Left ventricle myocardium inferior (tissue), 1 donor: ENCODE measurements around the gene STX16. TPM values are rescaled to one million over a fixed set of nuclear protein-coding genes. Genes with fewer than 3 reads are reported as not detected.
A peak's percentile ranks its signal among the peaks of the same experiment; 100 is the strongest.
"Not testable (repeated sequence)": the region's sequence is repeated elsewhere in the genome, so short reads cannot be mapped to it uniquely, and the experiment has no call there.

Source experiments
- DNase-seq: peaks from one replicate; pipeline ENCODE4 v3.0.0-alpha.2; 2020
- H3K27ac ChIP-seq: fragments of 200-600 bp; replicated peaks from 2 replicates; pipeline ENCODE4 v1.8.0; 2021
- H3K27me3 ChIP-seq: fragments of 200-600 bp; 2 replicates; pipeline ENCODE4 v1.8.0; 2021; ENCODE audit warnings: low read depth
- H3K36me3 ChIP-seq: fragments of 200-600 bp; 2 replicates; pipeline ENCODE4 v1.8.0; 2021
- H3K4me1 ChIP-seq: fragments of 200-600 bp; 2 replicates; pipeline ENCODE4 v1.8.0; 2021
- H3K4me3 ChIP-seq: fragments of 200-600 bp; 2 replicates; pipeline ENCODE4 v1.8.0; 2021; ENCODE audit warnings: mild to moderate bottlenecking, moderate library complexity
- H3K9me3 ChIP-seq: fragments of 200-600 bp; replicated peaks from 2 replicates; pipeline ENCODE4 v1.8.0; 2021
- intact Hi-C: fragments of 100-400 bp; cut with micrococcal nuclease; formaldehyde crosslinking; loops from one replicate; pipeline ENCODE4 v1.11.0; 2022
- total RNA-seq: library from RNA; stranded (reverse); fragmentation: NEBNext Ultra II Directional; extraction: Animal tissue kit (Norgen Biotek cat#: 25700); gene quantifications from one replicate; pipeline ENCODE4 v1.2.1, GENCODE V29; 2021
- TF ChIP-seq, protein P1 (sequence below): fragments of 200-600 bp; IDR thresholded peaks from 2 replicates; pipeline ENCODE4 v1.8.0; 2021; ENCODE audit warnings: antibody characterized with exemption, mild to moderate bottlenecking, borderline replicate concordance
- donor health status: DM: no; HTN: yes; CAD: no; lungs with severe emphysema.

The STX16 gene
- total RNA-seq, 1 donor from 2014 or later = 28.0 TPM

DNA sequence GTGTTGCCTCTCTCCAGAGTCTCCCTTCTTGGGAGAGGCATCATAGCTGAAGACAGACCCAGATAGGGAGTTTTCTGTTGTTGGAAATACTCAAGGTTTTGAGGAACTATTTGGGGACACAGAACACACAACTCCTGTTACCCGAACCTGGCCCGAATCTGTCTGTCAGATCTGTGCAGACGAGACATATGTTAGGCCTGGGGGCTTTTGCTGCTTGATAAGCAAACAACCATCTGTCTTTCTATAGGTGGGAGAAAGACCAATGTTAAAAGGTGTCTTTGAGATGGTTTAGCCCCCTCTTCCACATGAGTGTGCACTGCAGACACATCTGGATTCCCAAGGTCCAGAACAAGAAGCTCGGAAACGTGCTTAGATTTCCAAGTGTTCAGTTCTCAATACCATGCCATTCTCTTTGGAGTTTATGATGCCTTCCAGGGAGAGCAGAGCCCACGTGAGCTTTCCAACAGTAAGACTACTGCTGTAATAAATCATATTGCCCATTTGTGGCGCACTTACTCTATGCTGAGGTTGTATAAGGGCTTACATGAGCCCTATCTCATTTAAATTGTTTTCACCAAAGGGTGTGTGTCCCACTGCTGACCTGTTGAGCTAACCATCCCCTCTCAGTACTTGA lies 3.8 kb upstream of the STX16 start:
- no peaks in the 10 kb centered on the region for H3K36me3 ChIP-seq
- H3K4me3 ChIP-seq = no peak overlapping the region
- TF ChIP-seq, protein P1, sequence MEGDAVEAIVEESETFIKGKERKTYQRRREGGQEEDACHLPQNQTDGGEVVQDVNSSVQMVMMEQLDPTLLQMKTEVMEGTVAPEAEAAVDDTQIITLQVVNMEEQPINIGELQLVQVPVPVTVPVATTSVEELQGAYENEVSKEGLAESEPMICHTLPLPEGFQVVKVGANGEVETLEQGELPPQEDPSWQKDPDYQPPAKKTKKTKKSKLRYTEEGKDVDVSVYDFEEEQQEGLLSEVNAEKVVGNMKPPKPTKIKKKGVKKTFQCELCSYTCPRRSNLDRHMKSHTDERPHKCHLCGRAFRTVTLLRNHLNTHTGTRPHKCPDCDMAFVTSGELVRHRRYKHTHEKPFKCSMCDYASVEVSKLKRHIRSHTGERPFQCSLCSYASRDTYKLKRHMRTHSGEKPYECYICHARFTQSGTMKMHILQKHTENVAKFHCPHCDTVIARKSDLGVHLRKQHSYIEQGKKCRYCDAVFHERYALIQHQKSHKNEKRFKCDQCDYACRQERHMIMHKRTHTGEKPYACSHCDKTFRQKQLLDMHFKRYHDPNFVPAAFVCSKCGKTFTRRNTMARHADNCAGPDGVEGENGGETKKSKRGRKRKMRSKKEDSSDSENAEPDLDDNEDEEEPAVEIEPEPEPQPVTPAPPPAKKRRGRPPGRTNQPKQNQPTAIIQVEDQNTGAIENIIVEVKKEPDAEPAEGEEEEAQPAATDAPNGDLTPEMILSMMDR = no peak
- no peak overlapping the region for H3K27ac ChIP-seq
- no peak for DNase-seq
- H3K4me1 ChIP-seq = peaks cover 23% of the 10 kb centered on the region
- no peaks in the 10 kb centered on the region for H3K9me3 ChIP-seq
- intact Hi-C loops = no loop called here
- H3K27me3 ChIP-seq = peaks cover 4% of the 10 kb centered on the region

DNA sequence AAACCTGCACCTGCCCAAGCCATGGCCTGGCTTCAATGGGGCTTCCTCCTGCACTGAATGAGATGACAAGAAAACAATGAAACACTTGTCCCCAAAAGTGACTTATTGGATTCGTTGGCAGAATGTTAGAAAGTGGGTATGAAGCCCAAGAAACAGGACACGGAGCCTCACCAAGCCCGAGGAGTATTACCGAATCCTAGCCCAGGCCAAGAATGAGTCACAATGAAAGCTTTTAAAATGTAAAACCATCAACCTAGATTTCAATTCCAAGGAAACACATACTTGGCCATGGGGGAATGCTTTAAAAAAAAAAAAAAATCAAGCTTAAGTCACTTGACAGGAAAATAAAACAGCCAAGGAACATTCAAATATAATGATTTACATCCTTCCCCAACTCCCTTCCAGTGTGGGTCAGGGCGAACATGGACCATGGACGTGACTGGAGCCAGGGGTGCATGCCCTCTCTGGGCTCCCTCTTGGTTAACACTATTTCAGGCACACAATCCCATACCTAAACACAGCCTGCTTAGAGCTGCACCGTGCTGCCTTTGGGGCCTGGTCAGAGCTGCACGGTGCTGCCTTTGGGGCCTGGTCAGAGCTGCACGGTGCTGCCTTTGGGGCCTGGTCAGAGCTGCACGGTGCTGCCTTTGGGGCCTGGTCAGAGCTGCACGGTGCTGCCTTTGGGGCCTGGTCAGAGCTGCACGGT lies 3.1 kb upstream of the STX16 start:
- TF ChIP-seq, protein P1 = no peak
- Histone ChIP-seq H3K9me3 (no peaks in the 10 kb centered on the region), H3K27me3 (no peaks in the 10 kb centered on the region), H3K36me3 (no peaks in the 10 kb centered on the region), H3K4me3 (no peak overlapping the region), H3K27ac (no peak overlapping the region), H3K4me1 (peaks cover 29% of the 10 kb centered on the region)
- no peak for DNase-seq
- intact Hi-C loops = no loop called here

DNA sequence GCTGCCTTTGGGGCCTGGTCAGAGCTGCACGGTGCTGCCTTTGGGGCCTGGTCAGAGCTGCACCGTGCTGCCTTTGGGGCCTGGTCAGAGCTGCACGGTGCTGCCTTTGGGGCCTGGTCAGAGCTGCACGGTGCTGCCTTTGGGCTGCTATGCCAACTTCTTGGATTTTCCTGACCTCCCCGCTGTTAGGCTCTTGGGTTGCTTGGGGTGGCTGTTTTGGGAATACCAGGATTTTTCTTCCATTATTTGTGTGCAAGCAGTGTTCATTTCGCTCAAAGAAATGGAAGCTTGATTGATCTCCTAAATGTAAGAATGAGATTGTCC lies 2.6 kb upstream of the STX16 start:
- intact Hi-C loops, H3K27ac ChIP-seq, H3K27me3 ChIP-seq, DNase-seq, H3K36me3 ChIP-seq, H3K9me3 ChIP-seq, H3K4me3 ChIP-seq: not testable (repeated sequence)
- H3K4me1 ChIP-seq = peaks cover 35% of the 10 kb centered on the region

DNA sequence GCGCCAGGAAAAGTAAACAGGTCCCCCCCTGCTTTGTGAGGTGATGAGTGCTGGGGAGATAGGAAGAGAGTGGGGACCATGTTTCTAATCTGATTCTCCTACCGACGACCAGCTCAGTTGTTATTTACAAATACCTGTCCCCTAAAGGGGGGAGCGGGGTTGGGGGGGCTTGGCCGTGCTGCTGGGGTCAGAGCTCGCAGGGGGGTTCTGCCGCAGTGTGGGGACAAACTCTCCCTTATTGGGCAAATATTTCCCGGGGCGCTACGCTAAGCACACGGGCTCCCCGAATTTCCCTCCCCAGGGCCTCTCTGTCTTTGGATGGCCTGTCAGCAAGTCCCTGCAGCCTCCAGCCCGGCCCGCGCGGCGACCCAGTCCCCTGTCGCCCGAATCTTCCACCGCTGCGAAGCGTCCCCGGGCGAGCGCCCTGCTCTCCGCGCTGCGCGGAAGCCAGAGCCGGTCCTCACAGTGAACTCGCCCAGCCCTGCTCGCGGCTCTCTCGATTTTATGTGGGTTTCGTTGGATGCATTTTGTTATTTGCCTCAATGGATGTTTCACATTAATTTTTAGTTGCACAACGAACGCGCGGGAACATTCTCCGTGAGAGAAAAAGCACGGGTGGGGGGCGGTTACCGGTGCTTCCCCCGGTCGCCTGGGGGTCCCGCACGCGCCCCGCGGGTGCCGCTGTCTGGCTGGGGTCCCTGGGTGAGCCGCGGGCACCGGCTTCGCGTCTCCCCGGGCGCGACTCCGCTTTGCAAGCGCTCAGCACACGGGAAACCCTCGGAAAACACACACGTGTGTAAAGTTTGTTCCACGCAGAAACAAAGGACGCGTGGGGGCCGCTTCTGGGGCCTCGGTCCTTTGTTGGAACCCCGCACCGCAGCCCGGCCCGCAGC lies 1.5 kb upstream of the STX16 start:
- H3K4me3 ChIP-seq = peak overlapping the region; percentile 85

DNA sequence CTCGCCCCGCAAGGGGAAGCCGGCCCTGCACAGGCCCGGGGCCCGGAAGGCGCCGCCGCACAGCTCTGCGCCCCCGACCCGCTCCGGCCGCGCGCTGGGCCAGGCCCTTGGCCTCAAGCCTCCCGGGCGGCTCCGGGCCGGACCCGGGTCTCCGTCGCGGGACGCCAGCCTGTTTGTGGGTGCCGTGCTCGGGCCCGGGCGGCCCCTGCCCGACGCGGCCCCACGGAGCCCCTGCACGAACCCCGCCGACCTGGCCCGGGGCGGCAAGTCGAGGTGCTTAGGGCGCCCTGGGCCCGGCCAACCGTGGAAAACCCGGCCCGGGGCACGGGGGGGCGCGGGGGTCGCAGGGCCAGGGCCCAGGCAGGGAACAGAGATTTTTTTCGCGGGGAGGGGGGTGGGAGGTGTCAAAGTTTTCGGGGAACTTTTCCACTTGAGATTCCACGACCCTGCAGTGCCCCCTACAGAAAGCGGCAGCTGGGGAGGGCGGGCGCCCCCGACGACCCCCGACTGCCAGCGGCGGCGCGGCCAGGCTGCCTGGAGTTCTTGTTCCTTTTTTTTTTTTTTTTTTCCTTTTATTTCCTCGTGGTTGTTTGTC lies 805 bp upstream of the STX16 start:
- Histone ChIP-seq H3K36me3 (no peaks in the 10 kb centered on the region), H3K27ac (peak overlapping the region; percentile 97), H3K4me3 (peak overlapping the region; percentile 85), H3K4me1 (peaks cover 53% of the 10 kb centered on the region), H3K27me3 (no peaks in the 10 kb centered on the region), H3K9me3 (no peaks in the 10 kb centered on the region)
- intact Hi-C loops = loop anchor here (5.0 kb wide), 1 partner anchor 418 kb away; no protein-coding TSS in a partner anchor
- TF ChIP-seq, protein P1 = no peak
- DNase-seq = peak; percentile 29

More for the DNA sequence above, 1.5 kb upstream of the STX16 start:
- intact Hi-C loops = loop anchor here (5.0 kb wide), 1 partner anchor 417 kb away; no protein-coding TSS in a partner anchor
- peaks cover 45% of the 10 kb centered on the region for H3K4me1 ChIP-seq
- H3K9me3 ChIP-seq = no peaks in the 10 kb centered on the region
- no peaks in the 10 kb centered on the region for H3K27me3 ChIP-seq
- H3K27ac ChIP-seq = peak overlapping the region; percentile 97
- DNase-seq = peak; percentile 39
- H3K36me3 ChIP-seq = no peaks in the 10 kb centered on the region
- TF ChIP-seq, protein P1 = no peak
